Tibial nerve (tissue), 4 donors: ENCODE results near the gene MBD3L1. TPM values are rescaled to one million over a fixed set of nuclear protein-coding genes. Genes with fewer than 3 reads are reported as not detected.
A peak's percentile ranks its signal among the peaks of the same experiment; 100 is the strongest.

Experiments
- DNase-seq, 2 donors: peaks; one replicate each; pipeline ENCODE4 v3.0.0-alpha.2; 2019; ENCODE audit warnings: low spot score in 2 of 2
- H3K27ac ChIP-seq, 4 donors: fragments of 200-600 bp; sonication (generic) in 3 of 4; one replicate each; pipeline ENCODE4 v1.5.1; 2017 to 2019; ENCODE audit warnings: mild to moderate bottlenecking in 1 of 4
- H3K27me3 ChIP-seq, 2 donors: fragments of 200-600 bp; sonication (generic) in 1 of 2; one replicate each; pipeline versions ENCODE4 v1.5.1 to v1.6.0; 2017 to 2019
- H3K36me3 ChIP-seq, 3 donors: fragments of 200-600 bp; sonication (generic); one replicate each; pipeline ENCODE4 v1.5.1; 2018 to 2019
- H3K4me1 ChIP-seq, 4 donors: fragments of 200-600 bp; sonication (generic) in 3 of 4; one replicate each; pipeline ENCODE4 v1.5.1; 2017 to 2019
- H3K4me3 ChIP-seq, 4 donors: fragments of 200-600 bp; sonication (generic) in 3 of 4; one replicate each; pipeline ENCODE4 v1.5.1; 2017 to 2019; ENCODE audit warnings: mild to moderate bottlenecking in 1 of 4, moderate library complexity in 1 of 4
- H3K9me3 ChIP-seq, 4 donors: fragments of 200-600 bp; sonication (generic) in 3 of 4; one replicate each; pipeline ENCODE4 v1.5.1; 2017 to 2019
- CTCF ChIP-seq, 5 experiments: fragments of 200-600 bp in 3 of 5; fragments of 450-650 bp in 2 of 5; sonication (generic) in 3 of 5; IDR thresholded peaks; one replicate each; pipeline ENCODE4 v1.5.1; 2016 to 2019; ENCODE audit warnings: antibody characterized with exemption in 5 of 5, mild to moderate bottlenecking in 3 of 5, moderate library complexity in 2 of 5
- EP300 ChIP-seq, 2 donors: sonication (generic); formaldehyde crosslinking; IDR thresholded peaks; one replicate each; pipeline ENCODE4 v1.6.1; 2017; ENCODE audit warnings: antibody characterized with exemption in 2 of 2, mild to moderate bottlenecking in 1 of 2
- POLR2A ChIP-seq, 2 donors: fragments of 450-650 bp; IDR thresholded peaks; one replicate each; pipeline ENCODE4 v1.6.1; 2017; ENCODE audit warnings: antibody characterized with exemption in 2 of 2, mild to moderate bottlenecking in 2 of 2, moderate library complexity in 2 of 2
- WGBS, 2 donors: methylation state at CpG; one replicate each; pipeline ENCODE4 v1.1.5; 2018; 5-methylcytosine and 5-hydroxymethylcytosine counted together
- total RNA-seq, 4 donors: library from RNA; depleted of rRNA; stranded (reverse); fragments of >200 nt; gene quantifications; one replicate each; pipeline ENCODE4 v1.1.0, GENCODE V29; 2016

MBD3L1 gene
- not detected for total RNA-seq

- 1 to 3% methylated on average over 58 to 69 of the region's 78 CpGs for WGBS, 2 donors
- H3K4me1 ChIP-seq = peaks cover 0 to 16% (median 8%) of the 10 kb centered on the region in 4 donors
These were observed at the start of gene MBD3L1, which contains the start of gene ZNF558 for GRCh38 chr19:8832132-8833021. TSS of gene MBD3L1 (plus strand) at chr19:8832377. CDS start at chr19:8842679, 10,302 bp downstream. TSS of gene ZNF558 (minus strand) at chr19:8832304. CDS start at chr19:8822659, 9,645 bp downstream.

DNA sequence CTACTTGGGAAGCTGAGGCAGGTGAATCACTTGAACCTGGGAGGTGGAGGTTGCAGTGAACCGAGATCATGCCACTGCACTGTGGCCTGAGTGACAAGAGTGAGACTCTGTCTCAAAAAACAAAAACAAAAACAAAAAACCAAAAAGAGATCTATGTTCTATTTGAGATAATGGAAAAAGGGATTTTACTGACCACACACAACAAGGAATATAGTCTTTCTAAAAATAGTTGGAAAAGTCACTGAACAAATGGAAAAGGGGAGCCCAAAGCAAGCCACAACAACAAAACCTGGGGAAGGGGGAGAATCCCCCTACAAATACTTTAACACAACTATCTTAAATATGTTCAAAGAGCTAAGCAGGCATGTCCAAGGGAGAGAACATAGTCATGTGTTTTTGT is 37.4 kb upstream of the MBD3L1 start:
- Histone ChIP-seq H3K36me3 (no peaks in the 10 kb centered on the region), H3K9me3 (peaks cover 0 to 54% (median 6%) of the 10 kb centered on the region in 4 donors), H3K27ac (no peak overlapping the region), H3K4me3 (no peak overlapping the region), H3K4me1 (no peaks in the 10 kb centered on the region), H3K27me3 (no peaks in the 10 kb centered on the region)
- TF ChIP-seq POLR2A (IDR thresholded peaks at IDR 0.05) (no peak), EP300 (IDR thresholded peaks at IDR 0.05) (no peak), CTCF (IDR thresholded peaks at IDR 0.05) (no peak)
- DNase-seq = no peak
- 46 to 62% methylated on average over 1 of the region's 1 CpG for WGBS, 2 donors

More at GRCh38 chr19:8832132-8833021, at the start of gene MBD3L1, which contains the start of gene ZNF558:
- Histone ChIP-seq H3K4me3 (peak within 1 kb of the TSS; percentile 73 to 97 (median 86)), H3K36me3 (peaks cover 0 to 32% (median 0%) of the 10 kb centered on the region in 3 donors), H3K27me3 (no peaks in the 10 kb centered on the region), H3K9me3 (no peaks in the 10 kb centered on the region), H3K27ac (peak within 1 kb of the TSS; percentile 89 to 95 (median 92))
- DNase-seq = peak; percentile 97 to 98
- TF ChIP-seq EP300 (IDR thresholded peaks at IDR 0.05) (peak; percentile 41 to 92), POLR2A (IDR thresholded peaks at IDR 0.05) (peak; percentile 78 to 80), CTCF (IDR thresholded peaks at IDR 0.05) (peak; percentile 26 to 54 (median 46))

GRCh38 chr19:8806661-8807060 is 25.5 kb upstream of the MBD3L1 start:
- 100% methylated on average over 1 of the region's 1 CpG for WGBS, 2 donors

GRCh38 chr19:8811315-8812172 is 20.6 kb upstream of the MBD3L1 start:
- no peak overlapping the region for H3K27ac ChIP-seq
- H3K36me3 ChIP-seq = peaks cover 35 to 100% (median 65%) of the 10 kb centered on the region in 3 donors
- no peaks in the 10 kb centered on the region for H3K4me1 ChIP-seq
- H3K4me3 ChIP-seq = no peak overlapping the region
- H3K9me3 ChIP-seq = peaks cover 12 to 100% (median 81%) of the 10 kb centered on the region in 4 donors
- no peak for TF ChIP-seq EP300 (IDR thresholded peaks at IDR 0.05)
- TF ChIP-seq CTCF (IDR thresholded peaks at IDR 0.05) = no peak
- TF ChIP-seq POLR2A (IDR thresholded peaks at IDR 0.05) = no peak
- WGBS, 2 donors = 96 to 97% methylated on average over 10 of the region's 10 CpGs
- no peak for DNase-seq
- no peaks in the 10 kb centered on the region for H3K27me3 ChIP-seq

More at GRCh38 chr19:8806661-8807060, 25.5 kb upstream of the MBD3L1 start:
- no peak for DNase-seq
- no peaks in the 10 kb centered on the region for H3K27me3 ChIP-seq
- peaks cover 9 to 99% (median 55%) of the 10 kb centered on the region in 4 donors for H3K9me3 ChIP-seq
- TF ChIP-seq POLR2A (IDR thresholded peaks at IDR 0.05) = no peak
- no peak for TF ChIP-seq CTCF (IDR thresholded peaks at IDR 0.05)
- TF ChIP-seq EP300 (IDR thresholded peaks at IDR 0.05) = no peak
- no peak overlapping the region for H3K4me3 ChIP-seq
- H3K27ac ChIP-seq = no peak overlapping the region
- H3K4me1 ChIP-seq = no peaks in the 10 kb centered on the region
- H3K36me3 ChIP-seq = peaks cover 17 to 94% (median 29%) of the 10 kb centered on the region in 3 donors
